ENCODE data around the gene CBL. TPM values are rescaled to one million over a fixed set of nuclear protein-coding genes. Genes with fewer than 3 reads are reported as not detected.

Gene CBL
- total RNA-seq, 4 donors from 2014 or later, result 20.2 to 29.2 (median 25.1) TPM

- Histone ChIP-seq H3K4me3 (peak overlapping the region; percentile 63 to 96), H3K4me1 (peaks cover 0 to 50% (median 0%) of the 10 kb centered on the region in 3 donors), H3K27me3 (no peaks in the 10 kb centered on the region), H3K27ac (peak overlapping the region; percentile 70 to 96 (median 95)), H3K36me3 (no peaks in the 10 kb centered on the region), H3K9me3 (no peaks in the 10 kb centered on the region)
- TF ChIP-seq POLR2AphosphoS5 (IDR thresholded peaks at IDR 0.05) (no peak), CTCF (IDR thresholded peaks at IDR 0.05) (no peak), EP300 (IDR thresholded peaks at IDR 0.05) (no peak), POLR2A (IDR thresholded peaks at IDR 0.05) (no peak)
- peak; percentile 20 for ATAC-seq
- 0 to 1% methylated on average over 10 to 13 of the region's 41 CpGs for WGBS, 2 donors (ENCODE audit: low coverage in 1 of 2)
Observed at GRCh38 chr11:119206511-119207414, 624 bp downstream of the CBL start.

GRCh38 chr11:119207415-119207960 lies 1.3 kb downstream of the CBL start:
- H3K4me3 ChIP-seq, result peak overlapping the region; percentile 63 to 96
- H3K9me3 ChIP-seq, result no peaks in the 10 kb centered on the region
- H3K36me3 ChIP-seq, result no peaks in the 10 kb centered on the region
- H3K27me3 ChIP-seq, result no peaks in the 10 kb centered on the region
- WGBS, 2 donors (ENCODE audit: low coverage in 1 of 2), result 15 to 16% methylated on average over 11 of the region's 11 CpGs
- no peak for ATAC-seq
- TF ChIP-seq EP300 (IDR thresholded peaks at IDR 0.05) (no peak), POLR2A (IDR thresholded peaks at IDR 0.05) (no peak), CTCF (IDR thresholded peaks at IDR 0.05) (no peak), POLR2AphosphoS5 (IDR thresholded peaks at IDR 0.05) (no peak)
- H3K4me1 ChIP-seq, result peaks cover 0 to 53% (median 0%) of the 10 kb centered on the region in 3 donors
- H3K27ac ChIP-seq, result peak overlapping the region in 3 of 4 donors; percentile 95 to 96 (median 95)

GRCh38 chr11:119209186-119209585 lies 3.0 kb downstream of the CBL start:
- H3K4me3 ChIP-seq, result no peak overlapping the region
- TF ChIP-seq POLR2A (IDR thresholded peaks at IDR 0.05), result no peak
- no peak for TF ChIP-seq EP300 (IDR thresholded peaks at IDR 0.05)
- TF ChIP-seq POLR2AphosphoS5 (IDR thresholded peaks at IDR 0.05), result no peak
- 86 to 93% methylated on average over 2 to 7 of the region's 7 CpGs for WGBS, 2 donors (ENCODE audit: low coverage in 1 of 2)
- no peaks in the 10 kb centered on the region for H3K27me3 ChIP-seq
- ATAC-seq, result no peak
- peaks cover 0 to 61% (median 0%) of the 10 kb centered on the region in 3 donors for H3K4me1 ChIP-seq
- H3K36me3 ChIP-seq, result no peaks in the 10 kb centered on the region
- no peaks in the 10 kb centered on the region for H3K9me3 ChIP-seq
- no peak overlapping the region for H3K27ac ChIP-seq

- Histone ChIP-seq H3K36me3 (no peaks in the 10 kb centered on the region), H3K9me3 (no peaks in the 10 kb centered on the region), H3K27me3 (no peaks in the 10 kb centered on the region), H3K4me1 (peaks cover 0 to 57% (median 0%) of the 10 kb centered on the region in 3 donors), H3K27ac (no peak overlapping the region), H3K4me3 (no peak overlapping the region)
- ATAC-seq, result no peak
- TF ChIP-seq POLR2AphosphoS5 (IDR thresholded peaks at IDR 0.05) (no peak), POLR2A (IDR thresholded peaks at IDR 0.05) (no peak), EP300 (IDR thresholded peaks at IDR 0.05) (no peak), CTCF (IDR thresholded peaks at IDR 0.05) (no peak)
- 79 to 100% methylated on average over 2 to 3 of the region's 3 CpGs for WGBS, 2 donors (ENCODE audit: low coverage in 1 of 2)
Observed at GRCh38 chr11:119210050-119210449, 3.9 kb downstream of the CBL start.

GRCh38 chr11:119218141-119218878 lies 12.2 kb downstream of the CBL start:
- H3K4me1 ChIP-seq, result peaks cover 0 to 22% (median 8%) of the 10 kb centered on the region in 3 donors
- no peak for ATAC-seq
- TF ChIP-seq POLR2AphosphoS5 (IDR thresholded peaks at IDR 0.05), result peak; percentile 20
- TF ChIP-seq POLR2A (IDR thresholded peaks at IDR 0.05), result no peak
- no peak for TF ChIP-seq EP300 (IDR thresholded peaks at IDR 0.05)
- TF ChIP-seq CTCF (IDR thresholded peaks at IDR 0.05), result no peak
- WGBS, 2 donors (ENCODE audit: low coverage in 1 of 2), result 64 to 84% methylated on average over 8 of the region's 8 CpGs
- H3K27ac ChIP-seq, result no peak overlapping the region
- H3K36me3 ChIP-seq, result no peaks in the 10 kb centered on the region
- no peaks in the 10 kb centered on the region for H3K9me3 ChIP-seq
- H3K27me3 ChIP-seq, result no peaks in the 10 kb centered on the region
- no peak overlapping the region for H3K4me3 ChIP-seq
